Measurements from ENCODE around the gene ZSWIM3. TPM values are rescaled to one million over a fixed set of nuclear protein-coding genes. Genes with fewer than 3 reads are reported as not detected.

Gene ZSWIM3
- polyA plus RNA-seq, 3 donors from 2014 or later: 1.2 to 3.1 TPM; not detected in 1

DNA sequence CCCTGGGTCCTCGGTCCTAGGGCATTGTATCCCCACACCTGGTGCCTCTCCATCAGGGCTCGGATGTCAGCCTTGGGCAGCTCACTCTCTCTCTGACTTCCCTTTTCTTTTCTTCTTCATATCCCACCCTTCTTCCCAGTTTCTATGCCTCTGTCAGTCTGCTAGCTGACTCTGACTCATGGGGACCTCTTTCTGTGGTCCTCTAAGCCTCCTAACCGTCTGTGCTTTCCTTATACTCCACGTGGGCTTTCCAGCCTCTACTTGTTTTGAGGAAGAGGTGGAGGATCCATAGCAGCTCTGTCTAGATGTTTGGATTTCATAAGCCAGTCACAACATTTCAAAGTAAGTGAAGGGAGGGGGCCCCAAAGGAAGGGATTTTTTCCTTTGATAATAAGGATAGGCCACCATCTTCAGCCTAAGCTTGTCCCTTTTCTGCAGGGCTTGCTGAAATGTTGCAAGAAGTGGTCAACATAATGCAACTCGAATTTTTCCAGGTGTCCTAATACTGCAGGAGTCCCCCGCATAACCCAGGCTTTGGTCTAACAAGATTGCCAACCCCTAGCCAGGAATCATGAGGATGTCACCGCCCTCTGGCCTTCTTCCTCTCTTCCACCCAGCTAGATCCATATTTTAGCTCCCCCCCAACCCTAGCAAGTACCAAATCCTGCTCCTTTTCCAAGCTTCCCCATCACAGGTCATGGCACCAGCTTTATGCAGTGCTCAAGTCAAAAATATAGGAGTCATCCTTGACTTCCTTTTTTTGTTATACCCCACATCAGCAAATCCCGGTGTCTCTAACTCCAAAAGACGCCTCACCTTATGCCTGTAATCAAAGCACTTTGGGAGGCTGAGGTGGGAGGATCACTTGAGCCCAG, 63.3 kb downstream of the ZSWIM3 start:
- Mint-ChIP-seq H3K36me3 (no peaks in the 10 kb centered on the region), H3K4me1 (no peaks in the 10 kb centered on the region), H3K27me3 (ENCODE audit: low read depth in 3 of 3) (peaks cover 4 to 10% (median 9%) of the 10 kb centered on the region in 3 donors), H3K9me3 (no peaks in the 10 kb centered on the region), H3K4me3 (no peak overlapping the region), H3K27ac (no peak overlapping the region)
- no peak for DNase-seq

DNA sequence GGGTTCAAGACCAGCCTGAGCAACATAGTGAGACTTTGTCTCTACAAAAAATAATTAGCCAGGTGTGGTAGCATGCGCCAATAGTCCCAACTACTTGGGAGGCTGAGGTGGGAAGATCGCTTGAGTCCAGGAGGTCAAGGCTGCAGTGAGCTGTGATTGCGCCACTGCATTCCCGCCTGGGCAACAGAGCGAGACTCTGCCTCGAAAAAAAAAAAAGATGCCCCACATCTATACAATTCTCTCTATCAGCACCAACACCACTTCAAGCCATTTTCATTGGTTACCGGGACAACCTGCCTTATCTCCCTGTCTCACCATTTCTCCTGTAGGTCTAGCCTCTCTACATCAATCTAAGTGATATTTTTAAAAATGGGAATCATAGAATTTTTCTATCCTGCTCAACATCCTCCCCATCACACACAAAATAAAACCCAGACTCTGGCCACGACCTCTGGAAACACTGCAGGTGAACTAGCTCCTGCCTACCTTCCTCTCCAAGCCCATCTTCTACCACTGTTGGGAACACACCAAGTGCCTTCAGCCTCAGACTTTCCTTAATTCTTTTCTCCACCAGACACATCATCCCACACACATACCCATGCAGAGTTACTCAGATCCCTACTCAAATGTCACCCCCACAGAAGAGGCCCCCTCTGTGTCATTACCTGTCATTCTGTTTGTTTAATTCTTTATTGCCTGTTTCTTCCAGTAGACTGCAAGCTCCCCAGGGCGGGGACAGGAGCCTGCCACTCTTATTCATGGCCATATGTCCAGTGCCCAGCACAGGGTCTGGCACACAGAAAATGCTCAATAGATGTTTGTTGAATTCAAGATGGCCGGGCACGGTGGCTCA, 64.1 kb downstream of the ZSWIM3 start:
- no peak overlapping the region for H3K4me3 Mint-ChIP-seq

DNA sequence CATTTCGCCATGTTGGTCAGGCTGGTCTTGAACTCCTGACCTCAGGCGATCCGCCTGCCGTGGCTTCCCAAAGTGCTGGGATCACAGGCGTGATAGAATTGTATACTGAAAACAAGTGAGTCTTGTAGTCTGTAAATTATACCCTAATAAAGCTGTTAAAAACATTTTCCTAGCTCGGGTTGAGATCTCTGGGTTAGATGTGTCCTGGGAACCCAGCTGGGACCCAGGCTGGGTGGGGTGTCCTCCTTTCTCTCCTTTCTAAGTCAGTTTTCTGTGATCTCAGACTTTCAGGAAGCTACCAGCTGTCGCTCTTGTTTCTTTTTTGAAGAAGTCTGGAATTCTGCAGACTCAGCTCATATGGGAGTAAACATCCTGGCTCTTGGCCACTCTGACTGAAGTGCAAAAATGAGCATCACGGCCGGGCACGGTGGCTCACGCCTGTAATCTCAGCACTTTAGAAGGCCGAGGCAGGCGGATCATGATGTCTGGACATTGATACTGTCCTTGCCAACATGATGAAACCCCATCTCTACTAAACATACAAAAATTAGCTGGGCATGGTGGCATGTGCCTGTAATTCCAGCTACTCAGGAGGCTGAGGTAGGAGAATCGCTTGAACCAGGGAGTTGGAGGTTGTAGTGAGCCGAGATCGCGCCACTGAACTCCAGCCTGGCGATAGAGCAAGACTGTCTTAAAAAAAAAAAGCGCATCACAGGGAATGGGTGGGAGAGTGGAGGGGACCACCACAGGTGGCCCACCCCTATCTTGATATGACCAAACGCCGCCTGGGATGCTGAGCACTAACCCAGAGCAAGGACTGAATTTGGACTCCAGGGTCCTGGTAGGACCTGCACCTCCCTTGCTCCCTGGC, 67.2 kb downstream of the ZSWIM3 start:
- no peak overlapping the region for H3K27ac Mint-ChIP-seq
- H3K9me3 Mint-ChIP-seq: no peaks in the 10 kb centered on the region
- H3K4me1 Mint-ChIP-seq: no peaks in the 10 kb centered on the region
- DNase-seq: no peak
- no peaks in the 10 kb centered on the region for H3K36me3 Mint-ChIP-seq
- no peak overlapping the region for H3K4me3 Mint-ChIP-seq
- H3K27me3 Mint-ChIP-seq (ENCODE audit: low read depth in 3 of 3): peaks cover 2 to 9% (median 5%) of the 10 kb centered on the region in 3 donors

More for the DNA sequence above, 64.1 kb downstream of the ZSWIM3 start:
- no peak overlapping the region for H3K27ac Mint-ChIP-seq
- no peaks in the 10 kb centered on the region for H3K36me3 Mint-ChIP-seq
- no peaks in the 10 kb centered on the region for H3K4me1 Mint-ChIP-seq
- H3K9me3 Mint-ChIP-seq: no peaks in the 10 kb centered on the region
- H3K27me3 Mint-ChIP-seq (ENCODE audit: low read depth in 3 of 3): peaks cover 4 to 9% (median 5%) of the 10 kb centered on the region in 3 donors
- DNase-seq: no peak

DNA sequence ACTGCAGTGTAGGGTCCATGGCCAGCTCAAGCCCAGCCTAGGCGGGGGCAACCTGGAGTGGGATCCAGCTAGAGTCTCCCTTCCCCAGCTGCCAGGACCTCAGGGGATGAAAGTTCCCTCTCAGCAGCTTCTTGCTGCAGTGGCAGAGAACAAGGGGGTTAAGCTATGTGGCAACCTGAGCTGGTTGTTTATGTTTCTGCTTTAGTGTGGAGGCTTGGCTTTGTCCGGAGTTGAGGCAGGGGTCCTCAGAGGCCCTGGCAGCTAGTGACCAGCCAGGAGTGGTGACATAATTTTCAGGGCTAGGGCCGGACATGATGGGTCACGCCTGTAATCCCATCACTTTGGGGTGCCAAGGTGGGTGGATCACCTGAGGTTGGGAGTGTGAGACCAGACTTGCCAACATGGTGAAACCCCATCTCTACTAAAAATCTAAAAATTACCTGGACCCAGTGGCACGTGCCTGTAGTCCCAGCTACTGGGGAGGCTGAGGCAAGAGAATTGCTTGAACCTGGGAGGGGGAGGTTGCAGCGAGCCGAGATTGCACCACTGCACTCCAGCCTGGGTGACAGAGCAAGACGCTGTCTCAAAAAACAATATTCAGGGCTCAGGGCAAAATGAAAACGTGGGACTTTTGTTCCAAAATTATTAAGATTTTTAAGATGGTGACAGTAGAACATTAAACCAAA, 68.5 kb downstream of the ZSWIM3 start:
- Mint-ChIP-seq H3K4me3 (no peak overlapping the region), H3K4me1 (no peaks in the 10 kb centered on the region), H3K27ac (no peak overlapping the region), H3K9me3 (no peaks in the 10 kb centered on the region), H3K27me3 (ENCODE audit: low read depth in 3 of 3) (peaks cover under 1 to 4% (median 1%) of the 10 kb centered on the region in 3 donors), H3K36me3 (no peaks in the 10 kb centered on the region)
- no peak for DNase-seq

DNA sequence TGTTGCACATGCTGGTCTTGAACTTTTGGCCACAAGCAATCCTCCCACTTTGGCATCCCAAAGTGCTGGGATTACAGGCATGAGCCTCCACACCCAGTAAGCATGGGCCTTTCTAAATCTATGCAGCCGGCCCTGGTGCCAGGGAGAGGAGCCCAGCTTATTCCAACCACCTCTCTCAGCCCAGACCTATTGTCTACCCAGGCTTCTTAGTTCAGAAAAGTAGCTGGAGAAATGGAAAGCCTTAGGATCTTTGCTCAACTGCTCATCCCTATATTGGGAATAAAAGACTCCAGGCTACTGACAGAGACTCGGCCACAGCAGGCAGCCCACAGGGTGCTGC, 69.3 kb downstream of the ZSWIM3 start:
- H3K4me1 Mint-ChIP-seq: no peaks in the 10 kb centered on the region
- no peaks in the 10 kb centered on the region for H3K36me3 Mint-ChIP-seq
- DNase-seq: no peak
- H3K27me3 Mint-ChIP-seq (ENCODE audit: low read depth in 3 of 3): peaks cover 0 to 3% (median 0%) of the 10 kb centered on the region in 3 donors
- no peak overlapping the region for H3K27ac Mint-ChIP-seq
- no peaks in the 10 kb centered on the region for H3K9me3 Mint-ChIP-seq
- no peak overlapping the region for H3K4me3 Mint-ChIP-seq

DNA sequence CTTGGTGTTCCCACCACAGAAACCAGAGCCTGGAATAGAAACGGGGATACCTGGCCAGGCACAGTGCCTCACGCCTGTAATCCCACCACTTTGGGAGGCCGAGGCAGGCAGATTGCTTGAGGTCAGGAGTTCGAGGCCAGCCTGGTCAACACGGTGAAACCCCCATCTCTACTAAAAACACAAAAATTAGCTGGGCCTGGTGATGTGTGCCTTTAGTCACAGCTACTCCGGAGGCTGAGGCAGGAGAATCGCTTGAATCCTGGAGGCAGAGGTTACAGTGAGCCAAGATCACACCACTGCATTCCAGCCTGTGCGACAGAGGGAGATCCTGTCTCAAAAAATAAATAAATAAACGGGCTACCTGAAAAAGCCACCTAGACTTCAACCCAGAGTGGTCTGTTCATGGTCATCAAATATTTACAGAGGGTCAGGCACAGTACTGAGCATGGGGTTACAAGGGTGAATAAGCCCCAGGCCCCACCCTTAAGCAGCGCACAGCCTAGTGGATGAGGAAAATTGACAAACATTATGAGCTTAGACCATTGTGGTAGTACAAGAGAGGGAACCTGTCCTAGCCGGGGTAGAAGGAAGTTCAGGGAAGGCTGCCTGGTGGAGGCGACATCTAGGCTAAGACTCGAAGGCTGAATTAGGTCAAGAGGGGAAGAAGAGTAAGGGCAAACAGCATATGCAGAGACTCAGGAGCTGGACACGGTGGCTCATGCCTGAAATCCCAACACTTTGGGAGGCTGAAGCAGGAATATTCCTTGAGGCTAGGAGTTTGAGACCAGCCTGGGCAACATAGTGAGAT, 69.9 kb downstream of the ZSWIM3 start:
- Mint-ChIP-seq H3K36me3 (no peaks in the 10 kb centered on the region), H3K9me3 (no peaks in the 10 kb centered on the region), H3K27me3 (ENCODE audit: low read depth in 3 of 3) (no peaks in the 10 kb centered on the region), H3K27ac (peak overlapping the region in 1 of 6 donors; percentile 26), H3K4me1 (no peaks in the 10 kb centered on the region), H3K4me3 (no peak overlapping the region)
- no peak for DNase-seq

Other genes with a start within 250 kb of the ZSWIM3 start
- gene WFDC10A, start 227.9 kb upstream of the ZSWIM3 start, polyA plus RNA-seq: not detected
- gene WFDC9, start 226.3 kb upstream of the ZSWIM3 start, polyA plus RNA-seq: not detected
- not detected for gene WFDC11, start 187.4 kb upstream of the ZSWIM3 start, polyA plus RNA-seq
- not detected for gene WFDC13, start 155.6 kb upstream of the ZSWIM3 start, polyA plus RNA-seq
- gene WFDC10B, start 152.6 kb upstream of the ZSWIM3 start, polyA plus RNA-seq: not detected
- gene SPINT4, start 135.3 kb upstream of the ZSWIM3 start, polyA plus RNA-seq: not detected
- not detected for gene WFDC3, start 65.7 kb upstream of the ZSWIM3 start, polyA plus RNA-seq
- gene DNTTIP1, start 65.7 kb upstream of the ZSWIM3 start, polyA plus RNA-seq: 10 to 100 TPM; 31.2 to 33.2 (median 31.5) TPM
- 1 to 10 TPM in 2 of 3 donors, not detected in 1; 1.9 to 2.0 TPM for gene UBE2C, start 45.0 kb upstream of the ZSWIM3 start, polyA plus RNA-seq
- gene TNNC2, start 30.3 kb upstream of the ZSWIM3 start, polyA plus RNA-seq: under 1 TPM in 1 of 3 donors, not detected in 2; 0.77 TPM
- 1 to 10 TPM; 1.6 to 2.5 (median 2.2) TPM for gene SNX21, start 23.8 kb upstream of the ZSWIM3 start, polyA plus RNA-seq
- gene ACOT8, start 222 bp upstream of the ZSWIM3 start, polyA plus RNA-seq: 10 to 100 TPM; 46.9 to 83.7 (median 50.2) TPM
- under 1 TPM in 2 of 3 donors, not detected in 1; 0.55 to 0.68 TPM for gene ZSWIM1, start 23.6 kb downstream of the ZSWIM3 start, polyA plus RNA-seq
- gene SPATA25, start 30.0 kb downstream of the ZSWIM3 start, polyA plus RNA-seq: not detected
- 1 to 10 TPM in 2 of 3 donors, not detected in 1; 1.0 to 1.1 TPM for gene NEURL2, start 33.6 kb downstream of the ZSWIM3 start, polyA plus RNA-seq
- gene CTSA, start 33.7 kb downstream of the ZSWIM3 start, polyA plus RNA-seq: 100 to 1,000 TPM in 1 of 3 donors, 10 to 100 TPM in 2; 76.8 to 119 (median 97.6) TPM
- gene PLTP, start 54.5 kb downstream of the ZSWIM3 start, polyA plus RNA-seq: 10 to 100 TPM in 1 of 3 donors, 1 to 10 TPM in 1, under 1 TPM in 1; 0.77 to 17.5 (median 7.3) TPM
- gene PCIF1, start 77.1 kb downstream of the ZSWIM3 start, polyA plus RNA-seq: 10 to 100 TPM; 78.4 to 93.4 (median 83.0) TPM
- 10 to 100 TPM in 1 of 3 donors, 1 to 10 TPM in 2; 7.1 to 17.9 (median 9.6) TPM for gene ZNF335, start 114.6 kb downstream of the ZSWIM3 start, polyA plus RNA-seq
- under 1 TPM in 1 of 3 donors, not detected in 2; 0.09 TPM for gene MMP9, start 151.3 kb downstream of the ZSWIM3 start, polyA plus RNA-seq
- 1 to 10 TPM in 2 of 3 donors, not detected in 1; 1.0 to 1.8 TPM for gene SLC12A5, start 171.6 kb downstream of the ZSWIM3 start, polyA plus RNA-seq
- gene NCOA5, start 232.3 kb downstream of the ZSWIM3 start, polyA plus RNA-seq: 10 to 100 TPM; 12.9 to 30.7 (median 14.0) TPM